Ovary (tissue), 3 donors: ENCODE measurements around the gene FAM83B.

Experiments
- EP300 ChIP-seq: sonication (generic); formaldehyde crosslinking; IDR thresholded peaks from one replicate; pipeline ENCODE4 v1.6.1; 2017; ENCODE audit warnings: antibody characterized with exemption
- POLR2A ChIP-seq: fragments of 450-650 bp; IDR thresholded peaks from one replicate; pipeline ENCODE4 v1.6.1; 2017; ENCODE audit warnings: antibody characterized with exemption, mild to moderate bottlenecking, moderate library complexity
- TF ChIP-seq, protein P1 (sequence below), 3 donors: fragments of 450-650 bp in 2 of 3; fragments of 200-600 bp in 1 of 3; IDR thresholded peaks; one replicate each; pipeline versions ENCODE4 v1.5.1 to v1.8.0; 2016 to 2022; ENCODE audit warnings: antibody characterized with exemption in 3 of 3, mild to moderate bottlenecking in 1 of 3
- donor health status: DM: no; HTN: no; CAD: no.

DNA sequence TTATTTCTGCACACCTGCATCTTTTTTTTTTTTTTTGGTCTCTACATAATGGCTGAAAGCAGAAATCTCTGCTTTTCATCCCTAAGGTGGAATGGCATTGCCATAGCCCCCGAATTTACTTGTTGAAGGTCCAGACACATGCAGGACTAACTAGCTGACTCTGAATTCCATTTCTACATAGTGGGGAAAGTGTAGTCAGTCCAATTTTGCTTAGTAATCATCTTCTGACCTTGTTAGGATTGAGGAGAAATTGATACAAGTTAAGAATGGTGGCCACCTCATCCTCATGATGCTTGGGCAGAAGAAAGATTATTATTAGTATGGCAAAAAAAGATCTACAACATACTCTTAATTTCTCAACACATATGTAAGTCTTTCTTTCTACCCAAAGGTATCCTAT lies 16.4 kb upstream of the FAM83B start:
- TF ChIP-seq, protein P1, sequence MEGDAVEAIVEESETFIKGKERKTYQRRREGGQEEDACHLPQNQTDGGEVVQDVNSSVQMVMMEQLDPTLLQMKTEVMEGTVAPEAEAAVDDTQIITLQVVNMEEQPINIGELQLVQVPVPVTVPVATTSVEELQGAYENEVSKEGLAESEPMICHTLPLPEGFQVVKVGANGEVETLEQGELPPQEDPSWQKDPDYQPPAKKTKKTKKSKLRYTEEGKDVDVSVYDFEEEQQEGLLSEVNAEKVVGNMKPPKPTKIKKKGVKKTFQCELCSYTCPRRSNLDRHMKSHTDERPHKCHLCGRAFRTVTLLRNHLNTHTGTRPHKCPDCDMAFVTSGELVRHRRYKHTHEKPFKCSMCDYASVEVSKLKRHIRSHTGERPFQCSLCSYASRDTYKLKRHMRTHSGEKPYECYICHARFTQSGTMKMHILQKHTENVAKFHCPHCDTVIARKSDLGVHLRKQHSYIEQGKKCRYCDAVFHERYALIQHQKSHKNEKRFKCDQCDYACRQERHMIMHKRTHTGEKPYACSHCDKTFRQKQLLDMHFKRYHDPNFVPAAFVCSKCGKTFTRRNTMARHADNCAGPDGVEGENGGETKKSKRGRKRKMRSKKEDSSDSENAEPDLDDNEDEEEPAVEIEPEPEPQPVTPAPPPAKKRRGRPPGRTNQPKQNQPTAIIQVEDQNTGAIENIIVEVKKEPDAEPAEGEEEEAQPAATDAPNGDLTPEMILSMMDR (IDR thresholded peaks at IDR 0.05): no peak
- TF ChIP-seq POLR2A (no peak), EP300 (no peak)
